ENCODE results near the gene ADAP1. TPM values are rescaled to one million over a fixed set of nuclear protein-coding genes. Genes with fewer than 3 reads are reported as not detected.

ADAP1 gene
- total and polyA plus RNA-seq, 2 of the 13 experiments (the other 11 are each of a cell fraction or from before 2014, with no cell fraction given) = 10.5 to 24.6 TPM

DNA sequence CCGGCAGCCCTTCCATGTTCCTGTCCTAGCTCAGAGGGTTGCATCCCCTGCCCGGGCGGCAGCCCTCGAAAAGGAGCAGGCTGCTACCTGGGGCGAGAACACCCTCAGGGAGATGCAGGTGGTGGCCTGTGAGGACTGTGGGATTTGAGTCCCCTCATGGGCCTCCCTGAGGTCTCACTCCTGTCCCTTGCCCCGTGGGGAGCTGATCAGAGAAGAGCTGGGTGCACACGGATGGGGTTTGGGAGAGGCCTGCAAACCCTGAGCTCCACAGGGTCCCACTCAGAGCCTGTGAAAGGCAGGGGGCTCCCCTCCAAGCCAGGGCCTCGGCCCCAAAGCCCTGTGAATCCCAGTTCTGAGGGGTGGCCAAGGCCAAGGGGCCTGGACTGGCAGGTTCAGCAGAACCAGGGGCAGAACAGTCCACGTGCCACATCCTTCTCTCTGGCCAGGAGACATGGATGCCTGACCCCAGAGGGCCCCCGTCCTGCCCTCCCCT is 28.1 kb upstream of the ADAP1 start:
- intact Hi-C loops (cut with micrococcal nuclease; ENCODE audit: unreplicated experiment) = loop anchor here (1.0 kb wide), 1 partner anchor 10 kb away; no protein-coding TSS in a partner anchor
- H3K27ac ChIP-seq (ENCODE audit: extremely low read length, insufficient read depth, low read length) = peak overlapping the region; percentile 80
- H3K4me1 ChIP-seq (ENCODE audit: insufficient read depth, low read length) = peaks cover 83% of the 10 kb centered on the region
- peaks cover 40% of the 10 kb centered on the region for H3K79me2 ChIP-seq (ENCODE audit: insufficient read depth, low read length)
- no peaks in the 10 kb centered on the region for H3K27me3 ChIP-seq (ENCODE audit: control insufficient read depth in 1 of 2, insufficient read depth in 2 of 2, low read length in 2 of 2)
- BruUV-seq (replicated peaks) = TSS peak; percentile 70
- in situ Hi-C loops (cut with HindIII; ENCODE audit: extremely low pct_ligation_motif_present, low pct_unique_long_range_greater_than_20kb) = no loop called here
- ATAC-seq (peak; percentile 48), FAIRE-seq (no peak), DNase-seq (ENCODE audit: low spot score) (no peak)
- H3K9me3 ChIP-seq (ENCODE audit: low read length) = no peaks in the 10 kb centered on the region
- WGBS (ENCODE audit: low lambda C conversion rate) = 13% methylated on average over 2 of the region's 10 CpGs
- ChIA-PET CTCF (ENCODE audit: low intra/inter-chr PET ratio, low total read pairs) (interaction anchor here (1.0 to 1.1 kb wide), 2 partner anchors 18 to 61 kb away, joined by 3 read pairs; no protein-coding TSS in a partner anchor), POLR2A (interaction anchor here (0.7 to 3.3 kb wide), 12 partner anchors 9 to 186 kb away, joined by 3 to 57 read pairs (median 5); partner anchors contain the start of gene COX19)
- H3K36me3 ChIP-seq (replicated peaks in 1 of 2; ENCODE audit: control insufficient read depth in 1 of 2, insufficient read depth in 2 of 2, low read length in 2 of 2) = peaks cover 7 to 16% of the 10 kb centered on the region in 2 experiments; a peak in 3 of 5 replicates
- peak overlapping the region; percentile 91 for H3K9ac ChIP-seq (ENCODE audit: insufficient read depth, low read depth, low read length)
- H3K4me3 ChIP-seq (replicated peaks in 1 of 3; ENCODE audit: insufficient read depth in 1 of 3, low read depth in 2 of 3, low read length in 3 of 3) = peak overlapping the region; percentile 59 to 86 (median 71); a peak in 5 of 6 replicates
- no peaks in the 10 kb centered on the region for H4K20me1 ChIP-seq (ENCODE audit: insufficient read depth, low read length)
- peak overlapping the region; percentile 98 for H3K4me2 ChIP-seq (ENCODE audit: low read depth, low read length)
- H2AFZ ChIP-seq (ENCODE audit: low read length) = no peak overlapping the region
- TF ChIP-seq NFATC3 (CRISPR knock-in tag; IDR thresholded peaks at IDR 0.05) (0 out of 2 replicates have a peak, but pooled peaks have one; percentile 40), BCL3 (CRISPR knock-in tag; IDR thresholded peaks at IDR 0.05) (peak; percentile 42; the same call in 1 of the 2 replicates), TARDBP (CRISPR knock-in tag; IDR thresholded peaks at IDR 0.05) (no peak), CHD4 (IDR thresholded peaks at IDR 0.05; ENCODE audit: borderline replicate concordance, low read length) (no peak), YEATS4 (CRISPR knock-in tag; IDR thresholded peaks at IDR 0.05; ENCODE audit: borderline replicate concordance) (0 out of 2 replicates have a peak, but pooled peaks have one; percentile 33), GATAD2A (CRISPR knock-in tag; IDR thresholded peaks at IDR 0.05) (no peak), ZNF687 (CRISPR knock-in tag; IDR thresholded peaks at IDR 0.05) (peak; percentile 85), MXD4 (CRISPR knock-in tag; IDR thresholded peaks at IDR 0.05) (0 out of 2 replicates have a peak, but pooled peaks have one; percentile 4), ISL2 (CRISPR knock-in tag; IDR thresholded peaks at IDR 0.05) (no peak; the same call in 1 of the 2 replicates), ZFP1 (CRISPR knock-in tag; IDR thresholded peaks at IDR 0.05) (0 out of 2 replicates have a peak, but pooled peaks have one; percentile 8), JDP2 (CRISPR knock-in tag; IDR thresholded peaks at IDR 0.05; ENCODE audit: borderline replicate concordance) (no peak), KLF9 (CRISPR knock-in tag; IDR thresholded peaks at IDR 0.05; ENCODE audit: low read depth) (no peak), ZNF710 (CRISPR knock-in tag; IDR thresholded peaks at IDR 0.05; ENCODE audit: borderline replicate concordance) (peak; percentile 9; the same call in 1 of the 2 replicates)
- TF ChIP-seq, protein P1, sequence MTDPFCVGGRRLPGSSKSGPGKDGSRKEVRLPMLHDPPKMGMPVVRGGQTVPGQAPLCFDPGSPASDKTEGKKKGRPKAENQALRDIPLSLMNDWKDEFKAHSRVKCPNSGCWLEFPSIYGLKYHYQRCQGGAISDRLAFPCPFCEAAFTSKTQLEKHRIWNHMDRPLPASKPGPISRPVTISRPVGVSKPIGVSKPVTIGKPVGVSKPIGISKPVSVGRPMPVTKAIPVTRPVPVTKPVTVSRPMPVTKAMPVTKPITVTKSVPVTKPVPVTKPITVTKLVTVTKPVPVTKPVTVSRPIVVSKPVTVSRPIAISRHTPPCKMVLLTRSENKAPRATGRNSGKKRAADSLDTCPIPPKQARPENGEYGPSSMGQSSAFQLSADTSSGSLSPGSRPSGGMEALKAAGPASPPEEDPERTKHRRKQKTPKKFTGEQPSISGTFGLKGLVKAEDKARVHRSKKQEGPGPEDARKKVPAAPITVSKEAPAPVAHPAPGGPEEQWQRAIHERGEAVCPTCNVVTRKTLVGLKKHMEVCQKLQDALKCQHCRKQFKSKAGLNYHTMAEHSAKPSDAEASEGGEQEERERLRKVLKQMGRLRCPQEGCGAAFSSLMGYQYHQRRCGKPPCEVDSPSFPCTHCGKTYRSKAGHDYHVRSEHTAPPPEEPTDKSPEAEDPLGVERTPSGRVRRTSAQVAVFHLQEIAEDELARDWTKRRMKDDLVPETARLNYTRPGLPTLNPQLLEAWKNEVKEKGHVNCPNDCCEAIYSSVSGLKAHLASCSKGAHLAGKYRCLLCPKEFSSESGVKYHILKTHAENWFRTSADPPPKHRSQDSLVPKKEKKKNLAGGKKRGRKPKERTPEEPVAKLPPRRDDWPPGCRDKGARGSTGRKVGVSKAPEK (CRISPR knock-in tag; IDR thresholded peaks at IDR 0.05; ENCODE audit: borderline replicate concordance) = no peak
